ENCODE measurements around the gene AKIP1. TPM values are rescaled to one million over a fixed set of nuclear protein-coding genes. Genes with fewer than 3 reads are reported as not detected.

AKIP1 gene
- total RNA-seq, 1 experiment from 2014 or later, result 85.2 TPM

DNA sequence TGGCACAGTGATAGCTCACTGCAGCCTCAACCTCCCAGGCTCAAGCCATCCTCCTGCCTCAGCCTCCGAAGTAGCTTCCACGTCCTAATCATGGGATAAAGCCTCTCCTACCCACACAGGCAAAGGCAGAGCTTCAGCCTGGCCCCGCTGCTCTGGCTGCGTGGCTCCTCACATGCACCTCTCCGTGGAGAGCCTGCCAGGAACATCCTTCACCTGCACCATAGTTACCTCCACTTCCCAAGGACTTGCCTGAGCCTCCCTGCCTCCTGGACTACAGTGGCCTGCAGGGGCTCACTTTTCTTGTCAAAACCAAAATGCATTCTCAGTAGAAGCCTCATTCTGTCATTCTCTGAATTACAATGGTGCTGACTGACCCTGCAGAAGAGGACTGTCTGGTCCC, 15.2 kb downstream of the AKIP1 start:
- CTCF ChIA-PET, result no interaction called here
- POLR2A ChIA-PET, result no interaction called here

DNA sequence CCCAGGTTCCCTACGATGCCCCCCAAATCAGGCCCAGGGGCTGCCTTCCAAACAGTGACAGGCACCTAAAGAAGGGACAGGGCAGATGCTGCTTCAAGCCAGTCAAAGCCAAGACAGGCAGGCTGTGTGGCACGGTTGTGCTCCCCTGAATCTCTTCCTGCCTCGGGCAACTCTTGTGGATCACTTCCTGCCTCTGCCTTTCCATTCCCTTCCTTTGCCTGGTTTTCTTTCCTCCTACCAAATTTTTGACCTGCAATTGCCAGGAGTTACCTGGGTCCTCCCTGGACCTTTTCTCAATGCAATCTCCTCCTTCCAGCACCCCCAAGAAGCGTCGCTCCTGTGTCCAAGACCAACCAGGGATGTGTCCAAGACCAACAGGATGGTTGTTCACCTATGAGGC, 16.2 kb downstream of the AKIP1 start:
- Histone ChIP-seq H3K4me3 (ENCODE audit: low read depth in 2 of 2, low read length in 2 of 2) (no peak overlapping the region), H3K4me1 (ENCODE audit: control insufficient read depth, insufficient read depth, low read length) (no peaks in the 10 kb centered on the region), H3K9me3 (ENCODE audit: control insufficient read depth, insufficient read depth, low read depth, low read length) (no peaks in the 10 kb centered on the region), H3K36me3 (ENCODE audit: control insufficient read depth, insufficient read depth, low read length) (no peaks in the 10 kb centered on the region), H3K27ac (ENCODE audit: low read length) (no peak overlapping the region), H3K27me3 (ENCODE audit: control insufficient read depth, insufficient read depth, low read length) (no peaks in the 10 kb centered on the region)
- DNase-seq (ENCODE audit: low read depth, low spot score), result no peak
- TF ChIP-seq, protein P1, sequence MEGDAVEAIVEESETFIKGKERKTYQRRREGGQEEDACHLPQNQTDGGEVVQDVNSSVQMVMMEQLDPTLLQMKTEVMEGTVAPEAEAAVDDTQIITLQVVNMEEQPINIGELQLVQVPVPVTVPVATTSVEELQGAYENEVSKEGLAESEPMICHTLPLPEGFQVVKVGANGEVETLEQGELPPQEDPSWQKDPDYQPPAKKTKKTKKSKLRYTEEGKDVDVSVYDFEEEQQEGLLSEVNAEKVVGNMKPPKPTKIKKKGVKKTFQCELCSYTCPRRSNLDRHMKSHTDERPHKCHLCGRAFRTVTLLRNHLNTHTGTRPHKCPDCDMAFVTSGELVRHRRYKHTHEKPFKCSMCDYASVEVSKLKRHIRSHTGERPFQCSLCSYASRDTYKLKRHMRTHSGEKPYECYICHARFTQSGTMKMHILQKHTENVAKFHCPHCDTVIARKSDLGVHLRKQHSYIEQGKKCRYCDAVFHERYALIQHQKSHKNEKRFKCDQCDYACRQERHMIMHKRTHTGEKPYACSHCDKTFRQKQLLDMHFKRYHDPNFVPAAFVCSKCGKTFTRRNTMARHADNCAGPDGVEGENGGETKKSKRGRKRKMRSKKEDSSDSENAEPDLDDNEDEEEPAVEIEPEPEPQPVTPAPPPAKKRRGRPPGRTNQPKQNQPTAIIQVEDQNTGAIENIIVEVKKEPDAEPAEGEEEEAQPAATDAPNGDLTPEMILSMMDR (IDR thresholded peaks at IDR 0.05), result no peak
- TF ChIP-seq SIN3A (IDR thresholded peaks at IDR 0.05; ENCODE audit: borderline replicate concordance, insufficient read depth, low read depth, low read length) (no peak), TCF7L2 (IDR thresholded peaks at IDR 0.05; ENCODE audit: low read depth, low read length) (no peak), POLR2AphosphoS5 (IDR thresholded peaks at IDR 0.05; ENCODE audit: low read depth, low read length) (no peak)
- TF ChIP-seq, protein P2, sequence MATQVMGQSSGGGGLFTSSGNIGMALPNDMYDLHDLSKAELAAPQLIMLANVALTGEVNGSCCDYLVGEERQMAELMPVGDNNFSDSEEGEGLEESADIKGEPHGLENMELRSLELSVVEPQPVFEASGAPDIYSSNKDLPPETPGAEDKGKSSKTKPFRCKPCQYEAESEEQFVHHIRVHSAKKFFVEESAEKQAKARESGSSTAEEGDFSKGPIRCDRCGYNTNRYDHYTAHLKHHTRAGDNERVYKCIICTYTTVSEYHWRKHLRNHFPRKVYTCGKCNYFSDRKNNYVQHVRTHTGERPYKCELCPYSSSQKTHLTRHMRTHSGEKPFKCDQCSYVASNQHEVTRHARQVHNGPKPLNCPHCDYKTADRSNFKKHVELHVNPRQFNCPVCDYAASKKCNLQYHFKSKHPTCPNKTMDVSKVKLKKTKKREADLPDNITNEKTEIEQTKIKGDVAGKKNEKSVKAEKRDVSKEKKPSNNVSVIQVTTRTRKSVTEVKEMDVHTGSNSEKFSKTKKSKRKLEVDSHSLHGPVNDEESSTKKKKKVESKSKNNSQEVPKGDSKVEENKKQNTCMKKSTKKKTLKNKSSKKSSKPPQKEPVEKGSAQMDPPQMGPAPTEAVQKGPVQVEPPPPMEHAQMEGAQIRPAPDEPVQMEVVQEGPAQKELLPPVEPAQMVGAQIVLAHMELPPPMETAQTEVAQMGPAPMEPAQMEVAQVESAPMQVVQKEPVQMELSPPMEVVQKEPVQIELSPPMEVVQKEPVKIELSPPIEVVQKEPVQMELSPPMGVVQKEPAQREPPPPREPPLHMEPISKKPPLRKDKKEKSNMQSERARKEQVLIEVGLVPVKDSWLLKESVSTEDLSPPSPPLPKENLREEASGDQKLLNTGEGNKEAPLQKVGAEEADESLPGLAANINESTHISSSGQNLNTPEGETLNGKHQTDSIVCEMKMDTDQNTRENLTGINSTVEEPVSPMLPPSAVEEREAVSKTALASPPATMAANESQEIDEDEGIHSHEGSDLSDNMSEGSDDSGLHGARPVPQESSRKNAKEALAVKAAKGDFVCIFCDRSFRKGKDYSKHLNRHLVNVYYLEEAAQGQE (IDR thresholded peaks at IDR 0.05; ENCODE audit: insufficient read depth in 1 of 2, low read depth in 2 of 2, low read length in 1 of 2), result no peak
- in situ Hi-C loops (cut with HindIII; ENCODE audit: low pct_unique_long_range_greater_than_20kb, low sequenced_read_pairs), result no loop called here
- ChIA-PET CTCF (no interaction called here), POLR2A (no interaction called here)
- peak; percentile 27; the same call in 1 of the 2 replicates for ATAC-seq
- intact Hi-C loops (cut with micrococcal nuclease; ENCODE audit: unreplicated experiment), result no loop called here
- no TSS peak for BruUV-seq (replicated peaks)

More for the DNA sequence above, 15.2 kb downstream of the AKIP1 start:
- Histone ChIP-seq H3K36me3 (ENCODE audit: control insufficient read depth, insufficient read depth, low read length) (no peaks in the 10 kb centered on the region), H3K27ac (ENCODE audit: low read length) (no peak overlapping the region), H3K4me3 (ENCODE audit: low read depth in 2 of 2, low read length in 2 of 2) (no peak overlapping the region), H3K9me3 (ENCODE audit: control insufficient read depth, insufficient read depth, low read depth, low read length) (no peaks in the 10 kb centered on the region), H3K27me3 (ENCODE audit: control insufficient read depth, insufficient read depth, low read length) (no peaks in the 10 kb centered on the region), H3K4me1 (ENCODE audit: control insufficient read depth, insufficient read depth, low read length) (no peaks in the 10 kb centered on the region)
- DNase-seq (ENCODE audit: low read depth, low spot score) (no peak), ATAC-seq (no peak)
- TF ChIP-seq POLR2AphosphoS5 (IDR thresholded peaks at IDR 0.05; ENCODE audit: low read depth, low read length), result no peak
- TF ChIP-seq, protein P1 (IDR thresholded peaks at IDR 0.05), result no peak
- TF ChIP-seq, protein P2 (IDR thresholded peaks at IDR 0.05; ENCODE audit: insufficient read depth in 1 of 2, low read depth in 2 of 2, low read length in 1 of 2), result no peak
- no peak for TF ChIP-seq SIN3A (IDR thresholded peaks at IDR 0.05; ENCODE audit: borderline replicate concordance, insufficient read depth, low read depth, low read length)
- TF ChIP-seq TCF7L2 (IDR thresholded peaks at IDR 0.05; ENCODE audit: low read depth, low read length), result no peak
- intact Hi-C loops (cut with micrococcal nuclease; ENCODE audit: unreplicated experiment) (no loop called here), in situ Hi-C loops (cut with HindIII; ENCODE audit: low pct_unique_long_range_greater_than_20kb, low sequenced_read_pairs) (no loop called here)
- no TSS peak for BruUV-seq (replicated peaks)

Data from Panc1 (cell line).